GM19240 (cell line): Measurements from ENCODE around the gene AHCTF1.

ENCODE experiments used
- DNase-seq: peaks from one replicate; pipeline ENCODE4 v3.0.0; 2011; ENCODE audit warnings: low spot score; ENCODE audit not compliant: insufficient read length

The AHCTF1 gene, protein sequence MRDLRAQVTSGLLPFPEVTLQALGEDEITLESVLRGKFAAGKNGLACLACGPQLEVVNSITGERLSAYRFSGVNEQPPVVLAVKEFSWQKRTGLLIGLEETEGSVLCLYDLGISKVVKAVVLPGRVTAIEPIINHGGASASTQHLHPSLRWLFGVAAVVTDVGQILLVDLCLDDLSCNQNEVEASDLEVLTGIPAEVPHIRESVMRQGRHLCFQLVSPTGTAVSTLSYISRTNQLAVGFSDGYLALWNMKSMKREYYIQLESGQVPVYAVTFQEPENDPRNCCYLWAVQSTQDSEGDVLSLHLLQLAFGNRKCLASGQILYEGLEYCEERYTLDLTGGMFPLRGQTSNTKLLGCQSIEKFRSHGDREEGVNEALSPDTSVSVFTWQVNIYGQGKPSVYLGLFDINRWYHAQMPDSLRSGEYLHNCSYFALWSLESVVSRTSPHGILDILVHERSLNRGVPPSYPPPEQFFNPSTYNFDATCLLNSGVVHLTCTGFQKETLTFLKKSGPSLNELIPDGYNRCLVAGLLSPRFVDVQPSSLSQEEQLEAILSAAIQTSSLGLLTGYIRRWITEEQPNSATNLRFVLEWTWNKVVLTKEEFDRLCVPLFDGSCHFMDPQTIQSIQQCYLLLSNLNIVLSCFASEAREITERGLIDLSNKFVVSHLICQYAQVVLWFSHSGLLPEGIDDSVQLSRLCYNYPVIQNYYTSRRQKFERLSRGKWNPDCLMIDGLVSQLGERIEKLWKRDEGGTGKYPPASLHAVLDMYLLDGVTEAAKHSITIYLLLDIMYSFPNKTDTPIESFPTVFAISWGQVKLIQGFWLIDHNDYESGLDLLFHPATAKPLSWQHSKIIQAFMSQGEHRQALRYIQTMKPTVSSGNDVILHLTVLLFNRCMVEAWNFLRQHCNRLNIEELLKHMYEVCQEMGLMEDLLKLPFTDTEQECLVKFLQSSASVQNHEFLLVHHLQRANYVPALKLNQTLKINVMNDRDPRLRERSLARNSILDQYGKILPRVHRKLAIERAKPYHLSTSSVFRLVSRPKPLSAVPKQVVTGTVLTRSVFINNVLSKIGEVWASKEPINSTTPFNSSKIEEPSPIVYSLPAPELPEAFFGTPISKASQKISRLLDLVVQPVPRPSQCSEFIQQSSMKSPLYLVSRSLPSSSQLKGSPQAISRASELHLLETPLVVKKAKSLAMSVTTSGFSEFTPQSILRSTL (N-terminal part only)

DNA sequence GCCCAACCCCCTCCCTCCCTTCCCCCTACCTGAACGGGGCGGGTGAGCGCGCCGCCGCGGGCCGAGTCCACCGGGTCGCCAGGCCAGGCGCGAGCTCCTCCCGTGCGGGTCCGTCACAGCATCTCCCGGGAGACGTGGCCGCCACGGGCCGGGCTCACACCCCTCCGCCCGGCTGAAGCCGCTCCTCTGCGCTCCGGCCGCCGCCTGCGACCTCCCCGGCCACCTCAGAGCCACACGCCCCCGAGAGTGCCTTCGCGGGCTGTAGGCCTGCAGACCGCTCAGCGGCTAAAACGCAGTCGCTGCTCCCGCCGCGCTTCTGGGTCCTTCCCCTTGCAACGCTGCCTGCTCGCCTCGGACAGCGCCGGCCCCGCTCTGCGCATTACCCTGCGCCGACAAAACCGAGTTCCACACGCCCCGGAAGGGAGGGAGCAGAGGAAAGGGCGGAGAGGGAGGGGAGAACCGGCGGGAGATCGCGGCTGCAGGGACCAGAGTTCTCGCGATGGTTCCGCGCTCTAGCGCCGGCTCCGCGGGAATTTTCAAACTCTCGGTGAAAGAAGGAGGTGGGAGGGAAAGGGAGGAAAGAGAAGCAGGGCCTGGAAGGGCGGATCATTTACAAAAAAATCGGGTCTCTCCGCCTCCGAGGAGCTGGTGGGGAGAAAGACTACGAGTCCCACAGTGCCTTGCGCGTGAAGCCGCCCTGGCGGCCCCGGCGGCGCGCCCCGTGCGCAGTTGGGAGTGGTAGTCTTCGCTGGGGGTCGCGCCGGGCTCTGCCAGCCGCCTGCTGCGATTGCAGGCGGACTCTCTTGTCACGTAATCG is at the start of gene AHCTF1:
Gene AHCTF1, minus strand, starts transcription at position 400 of the 817 bp plus-strand sequence. CDS start 13,578 bp downstream, outside the sequence.
- peak; percentile 96 for DNase-seq

DNA sequence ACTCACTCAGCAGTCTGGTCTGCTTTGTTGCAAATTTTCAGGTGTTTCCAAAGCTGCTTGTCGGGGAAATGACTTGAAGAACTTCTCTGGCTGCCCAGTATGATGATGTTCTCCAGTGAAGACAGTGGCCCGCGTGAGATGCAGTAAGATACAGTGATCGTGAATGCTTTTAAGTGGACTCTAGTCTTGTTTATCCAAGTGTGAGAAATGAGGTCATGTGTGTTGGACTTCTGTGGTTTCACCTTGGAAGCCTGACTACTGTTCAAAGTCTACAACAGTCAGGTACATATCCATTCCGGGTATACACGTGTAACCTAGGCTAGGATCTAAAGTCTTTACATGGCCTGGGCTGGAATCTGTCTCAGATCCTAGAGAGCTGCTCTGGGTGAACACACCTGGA is 47.0 kb upstream of the AHCTF1 start:
- DNase-seq: no peak

DNA sequence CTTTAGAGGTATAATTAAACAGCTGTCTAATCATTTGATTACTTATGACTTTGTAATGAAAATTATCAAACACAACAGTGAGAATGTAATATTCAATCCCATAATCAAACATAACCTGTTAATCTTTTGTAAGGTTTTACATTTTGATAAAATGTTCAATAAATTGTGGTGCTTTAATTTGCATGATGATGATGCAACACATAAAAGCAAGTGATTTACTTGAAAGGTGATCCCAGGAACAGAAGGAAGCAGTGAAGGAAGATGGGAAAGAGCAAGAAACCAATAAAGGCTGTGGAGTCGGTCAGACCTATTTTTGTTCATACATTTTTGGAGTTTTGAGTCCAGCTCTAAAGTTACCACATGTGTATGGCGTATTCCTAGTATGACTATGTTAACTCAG is 46.5 kb upstream of the AHCTF1 start:
- no peak for DNase-seq

DNA sequence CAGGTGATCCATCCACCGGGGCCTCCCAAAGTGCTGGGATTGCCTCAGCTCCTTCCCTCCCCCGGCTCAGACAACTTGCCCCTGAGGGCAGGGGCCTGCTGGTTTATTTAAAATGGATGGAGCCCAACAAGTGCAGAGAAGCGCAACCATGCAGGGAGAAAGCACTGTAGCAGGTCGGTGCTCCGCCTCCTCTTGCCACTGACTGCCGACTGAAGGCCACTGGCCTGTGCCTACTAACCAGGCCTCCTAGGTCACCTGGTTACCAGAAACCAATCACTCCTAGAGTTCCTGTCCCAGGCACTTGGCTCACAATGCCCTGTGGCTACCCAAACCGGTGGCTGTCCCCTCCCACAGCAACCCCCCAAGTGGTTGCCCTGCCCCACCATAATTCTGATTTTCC is 40.2 kb upstream of the AHCTF1 start:
- no peak for DNase-seq

DNA sequence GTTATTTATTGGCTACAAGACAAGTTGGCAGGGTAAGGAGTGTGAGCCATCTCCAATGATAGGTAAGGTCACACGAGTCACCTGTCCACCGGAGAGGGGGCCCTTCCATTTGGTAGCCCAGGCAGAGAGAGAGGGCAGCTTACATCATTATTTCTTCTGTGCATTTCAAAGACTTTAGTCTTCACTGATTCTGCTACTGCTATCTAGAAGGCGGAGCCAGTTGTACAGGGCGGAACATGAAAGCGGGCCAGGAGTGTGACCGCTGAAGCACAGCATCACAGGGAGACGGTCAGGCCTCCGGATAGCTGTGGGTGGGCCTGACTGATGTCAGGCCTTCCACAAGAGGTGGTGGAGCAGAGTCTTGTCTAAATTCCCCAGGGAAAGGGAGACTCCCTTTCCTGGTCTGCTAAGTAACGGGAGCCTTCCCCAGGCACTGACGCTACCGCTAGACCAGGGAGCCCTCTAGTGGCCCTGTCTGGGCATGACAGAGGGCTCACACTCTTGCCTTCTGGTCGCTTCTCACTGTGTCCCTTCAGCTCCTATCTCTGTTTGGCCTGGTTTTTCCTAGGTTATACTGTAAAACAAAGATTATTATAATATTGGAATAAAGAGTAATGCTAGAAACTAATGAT is 39.5 kb upstream of the AHCTF1 start:
- no peak for DNase-seq

DNA sequence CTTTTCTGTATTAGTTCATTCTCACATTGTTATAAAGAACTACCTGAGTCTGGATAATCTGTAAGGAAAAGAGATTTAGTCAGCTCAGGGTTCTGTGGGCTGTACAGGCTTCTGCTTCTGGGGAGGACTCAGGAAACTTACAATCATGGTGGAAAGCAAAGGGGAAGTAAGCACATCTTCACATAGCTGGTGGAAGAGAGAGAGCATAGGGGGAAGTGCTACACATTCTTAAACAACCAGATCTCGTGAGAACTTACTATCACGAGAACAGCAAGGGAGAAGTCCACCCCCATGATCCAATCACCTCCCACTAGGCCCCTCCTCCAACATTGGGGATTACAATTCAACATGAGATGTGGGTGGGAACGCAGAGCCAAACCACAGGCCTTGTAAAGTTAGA is 37.9 kb upstream of the AHCTF1 start:
- DNase-seq: no peak

DNA sequence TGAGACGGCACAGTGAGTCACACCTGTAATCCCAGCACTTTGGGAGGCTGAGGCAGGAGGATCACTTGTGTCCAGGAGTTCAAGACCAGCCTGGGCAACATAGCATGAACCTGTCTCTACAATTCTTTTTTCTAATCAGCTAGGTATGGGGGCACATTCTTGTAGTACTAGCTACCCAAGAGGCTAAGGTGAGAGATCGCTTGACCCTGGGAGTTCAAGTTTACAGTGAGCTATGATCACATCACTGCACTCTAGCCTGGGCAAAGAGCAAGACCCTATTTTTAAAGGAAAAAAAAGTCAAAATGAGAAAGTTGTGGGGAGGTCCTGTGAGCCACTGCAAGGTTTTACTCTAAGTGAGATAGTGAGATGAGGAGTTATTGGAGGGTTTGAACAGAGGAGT is 34.8 kb upstream of the AHCTF1 start:
- DNase-seq: no peak

DNA sequence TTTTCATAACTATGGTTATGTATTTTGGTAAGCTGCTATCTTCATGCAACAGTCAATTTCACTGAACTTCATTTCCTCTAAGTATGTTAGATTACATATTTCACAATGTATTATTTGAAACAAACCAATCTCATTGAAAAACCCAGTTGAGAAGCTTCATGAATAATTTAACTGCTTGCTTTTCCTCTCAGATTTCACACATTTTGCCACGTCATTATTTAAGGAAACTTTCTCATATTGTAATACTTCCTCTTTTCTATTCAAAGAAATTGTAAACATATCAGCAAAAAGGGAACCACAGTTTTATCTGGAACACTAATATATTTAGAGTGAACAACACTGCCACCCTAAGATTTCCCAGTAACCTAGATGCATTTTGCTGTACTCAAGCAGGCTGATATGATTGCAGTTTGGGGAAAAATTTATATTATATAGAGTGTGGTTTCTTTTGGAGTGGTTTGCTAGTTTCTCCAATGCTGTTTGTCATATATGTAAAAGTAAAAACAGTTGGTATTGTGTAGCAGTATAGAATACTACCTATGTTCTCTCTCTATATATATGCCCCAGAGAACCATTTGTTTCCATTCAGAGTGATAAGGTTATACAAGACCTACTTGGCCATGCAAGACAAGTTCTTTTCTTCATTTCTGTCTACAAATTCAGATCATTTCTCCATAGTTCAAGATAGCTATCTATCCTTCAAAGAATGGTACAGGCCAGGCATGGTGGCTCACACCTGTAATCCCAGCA is 28.4 kb upstream of the AHCTF1 start:
- no peak for DNase-seq

DNA sequence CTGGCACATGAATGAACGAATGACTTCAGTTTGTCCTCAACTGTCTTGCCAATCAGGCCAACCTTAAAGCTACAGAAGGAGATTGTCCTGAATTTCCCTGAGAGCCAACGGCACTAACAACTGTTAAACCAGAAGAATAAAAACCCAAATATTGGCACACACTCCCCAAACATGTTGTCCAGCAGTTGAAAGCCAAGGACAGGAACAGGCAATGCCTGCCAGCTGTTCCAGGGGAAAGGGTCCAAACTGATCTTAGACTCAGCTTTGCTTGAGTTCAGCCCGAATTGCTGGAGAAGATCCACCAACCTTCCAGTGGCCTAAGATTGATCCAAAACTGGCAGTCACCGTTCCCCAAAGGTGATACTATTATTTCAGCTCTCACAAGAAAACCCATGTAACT is 22.4 kb upstream of the AHCTF1 start:
- no peak for DNase-seq

DNA sequence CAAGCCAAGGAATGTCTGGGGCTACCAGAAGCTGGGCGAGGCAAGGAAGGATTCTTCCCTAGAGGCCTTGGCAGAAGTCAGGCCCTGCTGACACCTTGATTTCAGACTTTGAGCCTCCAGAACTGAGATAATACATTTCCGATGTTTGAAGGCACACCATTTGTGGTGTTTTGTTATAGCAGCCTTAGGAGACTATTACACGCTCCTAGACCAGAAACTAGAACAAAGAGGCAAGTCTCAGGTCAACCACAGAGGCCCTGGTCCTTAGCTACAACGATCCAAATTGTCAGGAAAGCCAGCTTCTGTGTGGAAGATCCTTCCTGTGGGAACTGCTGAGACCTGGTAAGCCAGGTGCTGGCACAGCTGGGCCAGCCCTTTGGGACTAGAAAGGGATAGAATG is 19.7 kb upstream of the AHCTF1 start:
- no peak for DNase-seq

DNA sequence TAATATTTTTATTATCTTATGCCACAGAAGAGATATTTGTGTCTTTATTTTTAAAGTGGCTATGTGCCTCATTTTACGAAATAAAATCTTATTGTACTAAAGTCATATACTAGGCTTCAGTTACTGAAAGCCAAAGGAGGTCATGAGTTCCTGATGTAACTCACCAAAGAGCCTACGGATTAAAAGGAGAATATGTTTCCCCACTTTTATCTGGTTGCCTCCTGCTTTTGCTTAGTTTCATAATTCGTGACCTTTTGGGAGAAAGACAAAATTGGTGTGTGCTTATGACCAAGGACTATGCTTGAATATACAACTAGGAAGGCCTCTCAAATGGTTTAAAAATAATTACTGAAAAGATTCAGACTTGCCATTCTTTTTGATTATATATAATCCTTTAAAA is 18.2 kb upstream of the AHCTF1 start:
- no peak for DNase-seq

DNA sequence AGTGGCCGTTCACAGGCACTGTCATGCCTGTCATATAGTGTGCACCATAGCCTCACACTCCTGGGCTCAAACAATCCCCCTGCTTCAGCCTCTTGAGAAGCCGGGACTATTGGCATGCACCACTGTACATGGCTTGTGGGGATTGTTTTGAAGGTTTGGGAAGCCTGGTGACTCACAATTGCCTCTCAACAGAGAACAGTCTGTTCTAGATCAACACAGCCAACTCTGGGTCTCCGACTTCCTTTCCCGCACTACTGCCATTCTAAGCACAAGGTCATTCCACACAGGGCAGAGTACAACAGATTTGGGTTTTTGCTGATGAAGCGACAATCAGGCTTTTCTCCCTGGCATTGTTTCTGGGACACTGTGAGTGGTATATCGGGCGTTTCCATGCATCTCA is 15.5 kb upstream of the AHCTF1 start:
- DNase-seq: no peak

DNA sequence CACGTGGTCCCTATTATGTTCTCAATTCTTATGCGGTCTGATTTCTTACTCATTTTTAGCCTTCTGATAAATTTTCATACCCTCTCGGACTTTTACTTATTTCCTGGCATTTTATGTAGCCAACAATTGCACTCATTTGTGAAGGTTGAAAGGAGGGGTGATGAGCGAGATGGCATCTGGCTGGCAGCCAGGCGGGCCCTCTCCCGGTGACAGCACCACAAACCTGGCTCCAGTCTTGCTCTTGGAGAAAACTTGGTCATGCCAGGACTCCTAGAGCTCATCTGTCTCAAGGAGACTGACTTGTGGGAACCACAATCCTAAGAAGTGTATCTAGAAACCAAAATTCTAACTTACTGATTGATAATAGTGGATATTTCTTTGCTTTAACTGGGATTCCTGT is 14.6 kb upstream of the AHCTF1 start:
- no peak for DNase-seq

DNA sequence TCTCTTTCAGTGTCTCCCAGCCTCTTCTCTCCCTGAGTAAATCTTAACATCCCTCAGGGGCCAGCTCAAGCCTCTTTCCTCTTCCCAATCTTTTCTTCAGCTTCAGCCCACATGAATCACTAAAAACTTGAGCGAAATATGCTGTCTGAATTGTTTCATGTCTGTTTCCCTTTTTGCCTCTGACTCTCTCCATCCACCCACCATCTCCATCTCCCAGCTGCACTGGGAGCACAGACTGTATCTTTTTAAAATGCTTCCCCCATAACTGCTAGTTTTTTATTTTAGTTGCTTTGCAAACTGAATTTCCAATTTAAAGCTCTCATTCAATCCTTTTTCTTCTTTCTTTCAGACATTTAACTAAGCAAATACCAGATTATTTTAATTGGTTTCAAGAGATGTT is 3.0 kb upstream of the AHCTF1 start:
- no peak for DNase-seq

DNA sequence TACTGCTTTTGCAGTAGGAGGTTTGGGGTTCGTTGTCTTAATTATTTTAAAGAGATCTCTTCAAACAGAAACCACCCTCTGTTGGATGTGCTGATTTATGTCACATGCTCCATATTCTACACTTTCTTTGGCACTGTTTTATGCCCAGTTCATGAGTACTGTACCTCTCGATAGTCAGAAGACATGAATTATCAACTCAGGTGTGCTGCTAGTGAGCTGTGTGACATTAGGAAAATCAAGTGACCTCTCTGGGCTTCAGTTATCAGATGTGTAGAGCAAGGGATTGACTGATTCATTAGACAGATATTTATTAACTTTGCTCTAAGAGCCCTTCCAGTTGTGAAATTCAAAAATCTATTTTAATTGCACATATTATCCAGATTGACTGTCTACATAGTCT is 2.1 kb upstream of the AHCTF1 start:
- DNase-seq: no peak

DNA sequence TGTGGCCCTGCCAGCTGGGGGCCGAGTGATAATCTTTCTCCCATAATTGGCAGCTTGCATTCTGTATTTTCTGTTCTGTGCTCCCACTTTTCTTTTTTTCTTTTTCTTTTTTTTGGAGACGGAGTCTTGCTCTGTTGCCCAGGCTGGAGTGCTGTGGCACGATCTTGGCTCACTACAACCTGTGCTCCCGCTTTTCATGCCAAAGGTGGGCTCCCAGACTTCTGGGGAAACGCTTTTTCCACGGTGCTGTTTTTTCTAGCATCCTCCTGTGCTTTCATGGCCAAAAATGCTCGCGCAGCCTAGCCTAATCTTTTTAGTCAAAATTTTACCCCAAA is 585 bp upstream of the AHCTF1 start:
- DNase-seq: no peak

DNA sequence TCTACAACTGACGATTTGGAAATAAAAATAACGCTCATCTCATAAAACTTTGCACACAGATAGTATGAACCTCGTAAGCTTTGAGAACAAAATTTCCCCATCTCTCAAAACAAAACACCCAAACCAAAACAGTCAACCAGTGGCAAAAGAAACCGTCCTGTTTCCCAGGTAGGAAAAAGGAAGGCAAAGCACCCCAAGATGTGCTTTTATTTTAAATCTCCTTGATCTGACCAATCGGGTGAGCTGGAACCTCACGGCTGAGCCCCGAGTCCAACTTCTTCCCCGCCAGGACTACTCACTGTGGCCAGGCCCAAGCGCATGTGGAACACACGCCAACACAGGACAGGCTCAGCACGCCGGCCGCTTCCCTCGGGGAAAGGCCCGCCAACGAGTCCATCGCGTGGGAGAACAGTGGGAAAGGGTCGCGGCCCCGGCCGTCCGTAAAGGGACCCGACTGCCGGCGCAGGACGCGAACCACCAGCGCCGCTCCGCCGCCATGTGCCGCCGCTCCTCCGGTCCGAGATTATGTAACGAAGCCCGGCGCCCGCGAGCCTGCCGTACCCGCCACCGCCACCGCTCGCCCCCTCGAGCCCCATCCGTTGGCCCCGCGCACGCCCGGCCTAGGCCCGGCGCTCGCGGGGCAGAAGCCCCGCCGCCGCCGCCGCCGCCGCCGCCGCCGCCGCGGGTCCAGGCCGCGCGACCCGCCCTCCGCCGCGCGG is 759 bp downstream of the AHCTF1 start:
- DNase-seq: peak; percentile 14

DNA sequence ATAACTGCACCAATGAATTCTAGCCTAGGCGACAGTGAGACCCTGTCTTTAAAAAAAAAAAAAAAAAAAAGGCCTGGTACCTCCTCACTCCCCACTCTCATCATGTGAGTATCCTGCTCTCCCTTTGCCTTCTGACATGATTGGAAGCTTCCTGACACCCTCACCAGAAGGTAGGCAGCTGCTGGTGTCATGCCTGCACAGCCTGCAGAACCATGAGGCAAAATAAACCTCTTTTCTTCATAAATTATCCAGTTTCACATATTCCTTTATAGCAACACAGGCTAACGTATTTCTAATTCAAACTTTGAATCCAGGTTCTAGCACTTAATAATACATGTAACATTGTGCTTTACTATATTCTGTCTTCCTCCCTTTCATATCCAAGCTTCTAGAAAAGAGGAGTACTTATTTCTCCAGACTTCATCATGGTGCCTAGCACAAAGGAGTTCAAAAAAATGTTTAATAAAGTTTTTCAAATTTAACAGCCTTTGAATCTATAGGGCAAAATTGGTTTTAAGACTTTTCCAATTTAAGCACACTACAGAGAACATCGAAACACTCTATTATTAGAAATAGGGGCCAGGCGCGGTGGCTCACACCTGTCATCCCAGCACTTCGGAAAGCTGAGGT is 5.6 kb downstream of the AHCTF1 start:
- DNase-seq: no peak

DNA sequence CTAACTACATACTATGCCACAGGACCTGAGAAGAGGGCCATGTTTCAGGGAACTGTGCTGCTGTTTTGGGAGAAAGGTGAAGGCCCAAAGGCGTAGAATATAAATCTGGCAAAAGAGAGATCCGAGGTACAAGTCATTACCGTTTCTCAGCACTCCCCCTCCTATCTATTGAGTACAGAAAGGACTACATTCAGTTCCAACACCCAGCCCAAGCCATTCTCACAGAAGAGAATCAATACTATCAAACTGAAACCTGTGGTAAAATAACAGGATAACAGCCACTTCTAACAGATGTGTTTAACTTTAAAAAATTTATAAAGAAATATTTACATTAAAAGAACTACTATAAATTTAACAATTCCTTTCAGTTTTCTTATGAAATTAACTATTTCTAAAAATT is 7.8 kb downstream of the AHCTF1 start:
- no peak for DNase-seq
